Neural progenitor cell (in vitro differentiated cells): Measurements from ENCODE around the gene DLX5. TPM values are rescaled to one million over a fixed set of nuclear protein-coding genes. Genes with fewer than 3 reads are reported as not detected.

Experiments used
- DNase-seq: peaks from one replicate; pipeline ENCODE4 v3.0.0-alpha.2; 2016; ENCODE audit warnings: low spot score
- H2AFZ ChIP-seq: fragments of 200-600 bp; sonication (generic); replicated peaks from 2 replicates; pipeline ENCODE4 v1.6.1; 2016; ENCODE audit warnings: antibody characterized with exemption
- H3F3A ChIP-seq: fragments of 200-600 bp; sonication (generic); 2 replicates; pipeline ENCODE4 v1.6.1; 2016; ENCODE audit warnings: antibody characterized with exemption, low read depth
- H3K27ac ChIP-seq: fragments of 200-600 bp; sonication (generic); 2 replicates; pipeline ENCODE4 v1.5.1; 2016; ENCODE audit warnings: mild to moderate bottlenecking
- H3K27me3 ChIP-seq: fragments of 200-600 bp; sonication (generic); 2 replicates; pipeline ENCODE4 v1.6.1; 2016; ENCODE audit warnings: mild to moderate bottlenecking, moderate library complexity
- H3K36me3 ChIP-seq: fragments of 200-600 bp; sonication (generic); 2 replicates; pipeline ENCODE4 v1.5.1; 2016
- H3K4me1 ChIP-seq: fragments of 200-600 bp; sonication (generic); 2 replicates; pipeline ENCODE4 v1.6.1; 2016; ENCODE audit warnings: mixed run types
- H3K4me2 ChIP-seq: fragments of 200-600 bp; sonication (generic); 2 replicates; pipeline ENCODE4 v1.6.1; 2016
- H3K4me3 ChIP-seq: fragments of 200-600 bp; sonication (generic); 2 replicates; pipeline ENCODE4 v1.5.1; 2016
- H3K79me2 ChIP-seq: fragments of 200-600 bp; sonication (generic); 2 replicates; pipeline ENCODE4 v1.6.1; 2016; ENCODE audit warnings: low read depth
- H3K9ac ChIP-seq: fragments of 200-600 bp; sonication (generic); 2 replicates; pipeline ENCODE4 v1.6.1; 2016
- H3K9me3 ChIP-seq: fragments of 200-600 bp; sonication (generic); 2 replicates; pipeline ENCODE4 v1.5.1; 2016; ENCODE audit warnings: low read depth
- H4K20me1 ChIP-seq: fragments of 200-600 bp; sonication (generic); 2 replicates; pipeline ENCODE4 v1.6.1; 2016; ENCODE audit warnings: low read depth
- H3K27ac Mint-ChIP-seq: 3 replicates; pipeline ENCODE4 v1.8.0; 2021; ENCODE audit warnings: mixed read lengths
- H3K27me3 Mint-ChIP-seq: 2 replicates; pipeline ENCODE4 v1.8.0; 2022; ENCODE audit warnings: low read depth, mild to moderate bottlenecking, inconsistent platforms, moderate library complexity, mixed read lengths; ENCODE audit not compliant: insufficient read depth
- H3K36me3 Mint-ChIP-seq: 3 replicates; pipeline ENCODE4 v1.8.0; 2021; ENCODE audit warnings: mixed read lengths
- H3K4me1 Mint-ChIP-seq: 3 replicates; pipeline ENCODE4 v1.8.0; 2021; ENCODE audit warnings: mixed read lengths
- H3K4me3 Mint-ChIP-seq: 3 replicates; pipeline ENCODE4 v1.8.0; 2021; ENCODE audit warnings: mild to moderate bottlenecking, moderate library complexity, mixed read lengths
- H3K9me3 Mint-ChIP-seq: 3 replicates; pipeline ENCODE4 v1.8.0; 2020; ENCODE audit warnings: mixed read lengths
- EZH2 ChIP-seq: fragments of 200-600 bp; sonication (generic); IDR thresholded peaks from 2 replicates; pipeline ENCODE4 v1.6.1; 2017; ENCODE audit warnings: antibody characterized with exemption, mild to moderate bottlenecking, moderate library complexity
- EZH2phosphoT487 ChIP-seq: fragments of 200-600 bp; sonication (generic); IDR thresholded peaks from 2 replicates; pipeline ENCODE4 v1.6.1; 2017; ENCODE audit warnings: antibody characterized with exemption
- total RNA-seq: library from RNA; depleted of rRNA; stranded (reverse); fragments of >200 nt; gene quantifications from 2 replicates; pipeline ENCODE4 v1.2.3, GENCODE V29; 2015; ENCODE audit warnings: low replicate concordance
- TF ChIP-seq, protein P1 (sequence below): fragments of 200-600 bp; sonication (generic); IDR thresholded peaks from 2 replicates; pipeline ENCODE4 v1.5.1; 2017; ENCODE audit warnings: antibody characterized with exemption, mild to moderate bottlenecking

Gene DLX5
- total RNA-seq, 1 donor from 2014 or later: not detected

DNA sequence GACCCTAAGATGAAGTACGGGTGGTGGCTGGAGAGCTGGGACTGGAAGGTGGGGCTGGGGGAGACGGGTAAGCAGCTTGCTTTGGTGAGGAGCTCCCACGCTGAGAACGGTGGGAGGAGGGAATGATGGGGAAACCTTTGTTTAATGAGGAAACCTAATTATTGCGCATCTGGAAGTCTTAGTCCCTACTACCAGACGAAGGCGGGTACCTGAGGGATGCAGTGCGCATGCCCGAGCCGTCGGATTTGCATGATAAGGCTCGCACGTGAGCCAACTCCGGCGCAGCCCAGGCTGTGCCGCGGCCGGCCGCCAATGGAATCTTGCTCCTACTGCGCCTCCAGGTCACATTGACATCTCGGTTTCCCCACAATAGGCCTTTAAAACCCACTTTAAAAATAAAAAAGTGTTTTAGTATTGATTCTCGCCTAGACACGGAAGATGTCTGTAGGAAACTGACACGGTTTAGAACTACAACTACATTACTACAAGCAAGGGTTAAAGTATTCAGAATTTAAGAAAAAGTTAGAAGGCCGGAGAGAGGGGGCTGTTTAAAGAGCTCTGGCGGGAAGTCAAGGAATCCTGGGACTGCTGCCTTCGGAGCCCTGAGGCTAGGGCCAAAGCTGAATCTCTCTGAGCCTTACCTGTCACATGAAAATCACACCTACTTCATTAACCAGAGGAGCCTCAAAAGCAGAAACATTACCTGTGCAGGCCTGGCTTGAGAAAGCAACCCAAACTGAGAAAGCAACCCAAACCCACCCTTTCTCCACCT lies 31.4 kb downstream of the DLX5 start:
- H3K9ac ChIP-seq: no peak overlapping the region
- H3K27me3 Mint-ChIP-seq: peaks cover 91% of the 10 kb centered on the region
- peak overlapping the region; percentile 9 for H3K4me3 ChIP-seq

DNA sequence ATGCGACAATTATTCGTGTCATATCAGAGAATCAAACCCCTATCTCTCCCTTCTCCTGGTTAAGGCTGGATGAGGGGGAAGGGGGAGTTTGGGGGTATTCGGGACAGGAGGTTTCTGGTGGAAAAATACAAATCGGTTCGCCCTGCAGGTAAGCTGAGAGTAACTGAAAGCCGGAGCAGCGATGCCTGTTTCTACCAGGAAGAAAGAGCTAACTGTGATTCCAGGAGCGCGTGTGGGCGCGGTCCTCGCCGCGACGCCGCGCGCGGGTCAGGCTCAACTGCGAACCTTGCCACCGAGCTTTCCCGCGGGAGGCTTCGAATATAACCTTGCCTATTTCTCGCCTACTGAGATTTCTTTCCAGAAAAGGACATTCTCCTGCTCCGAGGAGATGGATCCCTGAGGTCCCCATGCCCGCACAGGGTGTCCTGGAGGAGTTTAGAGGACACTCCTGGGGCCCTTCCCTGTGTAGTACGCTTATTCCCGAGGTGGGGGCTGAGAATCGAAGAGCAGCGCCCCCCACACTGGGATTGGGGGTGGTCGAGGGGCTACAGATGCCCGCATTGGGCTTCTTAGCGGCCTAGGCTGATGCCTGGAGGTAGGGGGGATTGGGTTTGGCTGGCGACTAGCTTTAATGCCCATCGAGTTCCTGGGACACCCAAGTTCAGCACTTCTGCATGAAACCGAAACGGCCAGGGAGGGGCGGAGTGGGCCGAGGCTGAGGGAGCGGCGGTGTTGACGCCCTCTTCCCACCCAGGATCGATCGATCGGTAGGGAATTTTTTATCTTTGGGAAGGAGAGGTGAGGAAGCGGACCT lies 32.2 kb downstream of the DLX5 start:
- Mint-ChIP-seq H3K4me3 (peak overlapping the region; percentile 1), H3K36me3 (no peaks in the 10 kb centered on the region), H3K9me3 (peaks cover 6% of the 10 kb centered on the region), H3K27me3 (peaks cover 90% of the 10 kb centered on the region), H3K27ac (no peak overlapping the region), H3K4me1 (peaks cover 2% of the 10 kb centered on the region)
- DNase-seq: peak; percentile 26
- H2AFZ ChIP-seq: no peak overlapping the region
- H3K4me1 ChIP-seq: peaks cover 23% of the 10 kb centered on the region
- no peaks in the 10 kb centered on the region for H3K9me3 ChIP-seq
- no peaks in the 10 kb centered on the region for H3K36me3 ChIP-seq
- H4K20me1 ChIP-seq: peaks cover 86% of the 10 kb centered on the region
- peaks cover 100% of the 10 kb centered on the region for H3K27me3 ChIP-seq
- no peak overlapping the region for H3K9ac ChIP-seq
- H3K27ac ChIP-seq: no peak overlapping the region
- TF ChIP-seq, protein P1, sequence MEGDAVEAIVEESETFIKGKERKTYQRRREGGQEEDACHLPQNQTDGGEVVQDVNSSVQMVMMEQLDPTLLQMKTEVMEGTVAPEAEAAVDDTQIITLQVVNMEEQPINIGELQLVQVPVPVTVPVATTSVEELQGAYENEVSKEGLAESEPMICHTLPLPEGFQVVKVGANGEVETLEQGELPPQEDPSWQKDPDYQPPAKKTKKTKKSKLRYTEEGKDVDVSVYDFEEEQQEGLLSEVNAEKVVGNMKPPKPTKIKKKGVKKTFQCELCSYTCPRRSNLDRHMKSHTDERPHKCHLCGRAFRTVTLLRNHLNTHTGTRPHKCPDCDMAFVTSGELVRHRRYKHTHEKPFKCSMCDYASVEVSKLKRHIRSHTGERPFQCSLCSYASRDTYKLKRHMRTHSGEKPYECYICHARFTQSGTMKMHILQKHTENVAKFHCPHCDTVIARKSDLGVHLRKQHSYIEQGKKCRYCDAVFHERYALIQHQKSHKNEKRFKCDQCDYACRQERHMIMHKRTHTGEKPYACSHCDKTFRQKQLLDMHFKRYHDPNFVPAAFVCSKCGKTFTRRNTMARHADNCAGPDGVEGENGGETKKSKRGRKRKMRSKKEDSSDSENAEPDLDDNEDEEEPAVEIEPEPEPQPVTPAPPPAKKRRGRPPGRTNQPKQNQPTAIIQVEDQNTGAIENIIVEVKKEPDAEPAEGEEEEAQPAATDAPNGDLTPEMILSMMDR: no peak
- TF ChIP-seq EZH2phosphoT487: peak; percentile 94
- TF ChIP-seq EZH2: peak; percentile 93
- peaks cover 13% of the 10 kb centered on the region for H3F3A ChIP-seq
- peak overlapping the region; percentile 9 for H3K4me3 ChIP-seq
- no peaks in the 10 kb centered on the region for H3K79me2 ChIP-seq
- peak overlapping the region; percentile 61 for H3K4me2 ChIP-seq

More for the DNA sequence above, 31.4 kb downstream of the DLX5 start:
- peak overlapping the region; percentile 1 for H3K4me3 Mint-ChIP-seq
- H3K9me3 Mint-ChIP-seq: peaks cover 6% of the 10 kb centered on the region
- peak; percentile 16 for TF ChIP-seq EZH2
- TF ChIP-seq, protein P1: no peak
- H3K27ac Mint-ChIP-seq: no peak overlapping the region
- H3K4me1 Mint-ChIP-seq: peaks cover 5% of the 10 kb centered on the region
- H4K20me1 ChIP-seq: peaks cover 95% of the 10 kb centered on the region
- peaks cover 25% of the 10 kb centered on the region for H3K4me1 ChIP-seq
- peak; percentile 93 for DNase-seq
- H2AFZ ChIP-seq: no peak overlapping the region
- no peaks in the 10 kb centered on the region for H3K79me2 ChIP-seq
- H3K27me3 ChIP-seq: peaks cover 100% of the 10 kb centered on the region
- no peaks in the 10 kb centered on the region for H3K9me3 ChIP-seq
- H3K36me3 ChIP-seq: no peaks in the 10 kb centered on the region
- peaks cover 17% of the 10 kb centered on the region for H3F3A ChIP-seq
- H3K4me2 ChIP-seq: peak overlapping the region; percentile 61
- no peak overlapping the region for H3K27ac ChIP-seq
- no peaks in the 10 kb centered on the region for H3K36me3 Mint-ChIP-seq

DNA sequence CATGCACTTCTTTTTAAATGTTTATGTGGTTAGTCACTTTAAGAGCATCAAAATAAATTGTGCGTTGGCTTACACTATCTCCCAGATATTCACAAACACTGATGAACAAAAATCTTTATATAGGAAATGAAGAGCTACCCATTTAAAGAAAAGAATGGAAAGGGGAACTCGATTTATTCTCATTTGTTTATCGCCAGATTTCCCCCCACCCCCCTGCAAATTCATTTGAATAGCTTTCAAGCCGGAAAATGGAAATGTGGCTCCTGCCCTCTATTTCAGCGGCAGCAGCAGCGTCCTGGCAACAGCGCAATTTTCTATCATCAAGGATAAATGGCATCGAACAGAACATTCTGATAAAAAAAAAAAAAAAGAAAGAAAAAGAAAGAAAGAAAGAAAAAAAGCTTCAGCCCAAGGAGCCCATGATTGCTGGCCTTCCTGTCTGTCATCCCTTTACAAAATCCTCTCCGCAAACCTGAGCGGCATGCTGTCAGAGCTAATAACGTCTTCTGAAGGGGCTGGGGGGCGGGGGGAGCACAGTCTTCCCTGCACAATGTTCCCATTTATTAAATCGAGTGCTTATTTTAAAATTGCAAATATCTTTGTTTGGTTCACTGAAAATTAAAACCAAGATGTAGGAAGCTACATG lies 33.0 kb downstream of the DLX5 start:
- no peaks in the 10 kb centered on the region for H3K36me3 Mint-ChIP-seq
- no peaks in the 10 kb centered on the region for H3K4me1 Mint-ChIP-seq
- H3K4me3 Mint-ChIP-seq: no peak overlapping the region
- TF ChIP-seq EZH2 (no peak), EZH2phosphoT487 (no peak)
- TF ChIP-seq, protein P1: no peak
- DNase-seq: peak; percentile 33
- Histone ChIP-seq H3K9me3 (no peaks in the 10 kb centered on the region), H3K79me2 (no peaks in the 10 kb centered on the region), H3K4me2 (no peak overlapping the region), H3K9ac (no peak overlapping the region), H3K4me3 (no peak overlapping the region), H3K4me1 (peaks cover 16% of the 10 kb centered on the region), H2AFZ (no peak overlapping the region), H4K20me1 (peaks cover 79% of the 10 kb centered on the region), H3K36me3 (no peaks in the 10 kb centered on the region), H3K27ac (no peak overlapping the region), H3K27me3 (peaks cover 100% of the 10 kb centered on the region), H3F3A (peaks cover 5% of the 10 kb centered on the region)
- H3K27ac Mint-ChIP-seq: no peak overlapping the region
- peaks cover 5% of the 10 kb centered on the region for H3K9me3 Mint-ChIP-seq
- peaks cover 86% of the 10 kb centered on the region for H3K27me3 Mint-ChIP-seq
